K562 (cell line): ENCODE data around the gene SLCO2B1. TPM values are rescaled to one million over a fixed set of nuclear protein-coding genes. Genes with fewer than 3 reads are reported as not detected.
A peak's percentile ranks its signal among the peaks of the same experiment; 100 is the strongest.

Experiments used
- ATAC-seq: fragments of 200-7000 bp; cut with Tn5 transposase; 3 replicates; pipeline ENCODE4 v1.9.1; 2020; ENCODE audit warnings: moderate library complexity
- BruUV-seq: library from RNA; stranded (reverse); fragments of 400-500 nt; replicated peaks from 2 replicates; lab custom pipeline; 2021; lab: Mats Ljungman, UMichigan
- CTCF ChIA-PET: fragments of 300-600 bp; formaldehyde crosslinking; extraction: SDS; loops from one replicate; lab custom pipeline; 2021; ENCODE audit warnings: low intra/inter-chr PET ratio; lab: Yijun Ruan, JAX
- POLR2A ChIA-PET: fragments of 300-600, 350-650 bp; sonication (Branson Sonifier 250); formaldehyde crosslinking; extraction: SDS; loops from one replicate; lab custom pipeline; 2021; ENCODE audit warnings: antibody characterized with exemption, inconsistent platforms; lab: Yijun Ruan, JAX
- DNase-seq, 4 experiments: peaks; one replicate each; pipeline versions ENCODE4 v3.0.0 to v3.0.0-alpha.2; 2011 to 2018; ENCODE audit warnings: low spot score in 3 of 4, mixed read lengths in 3 of 4; ENCODE audit errors: extremely low read depth in 1 of 4
- FAIRE-seq: peaks from 2 replicates; lab custom pipeline; 2011; peaks lifted over from hg19 to GRCh38; lab: Jason Lieb, UNC
- H2AFZ ChIP-seq: 2 replicates; pipeline ENCODE4 v1.6.0; 2011; ENCODE audit warnings: low read depth, low read length, control low read depth, inconsistent platforms
- H3K27ac ChIP-seq: fragments of 200-600 bp; 3 replicates; pipeline ENCODE4 v1.8.0; 2011; ENCODE audit warnings: low read depth, mild to moderate bottlenecking, control low read depth, inconsistent platforms, low read length, moderate library complexity, mixed read lengths; ENCODE audit errors: extremely low read depth
- H3K27me3 ChIP-seq, 2 experiments: fragments of 300-600 bp in 1 of 2; 2 replicates in 1 of 2; 3 replicates in 1 of 2; pipeline versions ENCODE4 v1.6.0 to v1.8.0; 2011; ENCODE audit warnings: inconsistent platforms in 2 of 2, low read length in 2 of 2, mild to moderate bottlenecking in 1 of 2, mixed read lengths in 1 of 2, moderate library complexity in 1 of 2; ENCODE audit not compliant: control insufficient read depth in 2 of 2, insufficient read depth in 2 of 2
- H3K36me3 ChIP-seq: fragments of 300-600 bp; 3 replicates; pipeline ENCODE4 v1.8.0; 2011; ENCODE audit warnings: mild to moderate bottlenecking, low read length, inconsistent platforms; ENCODE audit not compliant: control insufficient read depth, insufficient read depth
- H3K4me1 ChIP-seq, 2 experiments: fragments of 200-600 bp in 1 of 2; replicated peaks in 1 of 2; 2 replicates in 1 of 2; 3 replicates in 1 of 2; pipeline versions ENCODE4 v1.5.1 to v1.8.0; 2011; ENCODE audit warnings: inconsistent platforms in 2 of 2, low read length in 2 of 2, mild to moderate bottlenecking in 1 of 2, mixed read lengths in 1 of 2, moderate library complexity in 1 of 2; ENCODE audit not compliant: control insufficient read depth in 2 of 2, insufficient read depth in 2 of 2
- H3K4me2 ChIP-seq: 2 replicates; pipeline ENCODE4 v1.6.1; 2011; ENCODE audit warnings: low read length, control low read depth, inconsistent platforms, mixed read lengths; ENCODE audit not compliant: insufficient read depth
- H3K4me3 ChIP-seq: fragments of 200-600 bp; sonication (generic), shearing (Covaris generic); 2 replicates; pipeline ENCODE4 v1.5.1; 2016; ENCODE audit warnings: control low read depth, inconsistent platforms
- H3K79me2 ChIP-seq: fragments of 200-600 bp; 3 replicates; pipeline ENCODE4 v1.8.0; 2011; ENCODE audit warnings: low read length, inconsistent platforms; ENCODE audit not compliant: control insufficient read depth, insufficient read depth
- H3K9ac ChIP-seq, 2 experiments: 2 replicates each; pipeline versions ENCODE4 v1.6.0 to v1.6.1; 2011; ENCODE audit warnings: low read depth in 2 of 2, low read length in 2 of 2, control low read depth in 1 of 2, inconsistent platforms in 1 of 2, mild to moderate bottlenecking in 1 of 2, mixed read lengths in 1 of 2; ENCODE audit not compliant: insufficient read depth in 1 of 2
- H3K9me1 ChIP-seq: one replicate; pipeline ENCODE4 v1.6.0; 2011; ENCODE audit warnings: inconsistent platforms, mild to moderate bottlenecking, low read length, moderate library complexity; ENCODE audit not compliant: control insufficient read depth, insufficient read depth
- H3K9me3 ChIP-seq: replicated peaks from 2 replicates; pipeline ENCODE4 v1.5.1; 2011; ENCODE audit warnings: low read depth, low read length, inconsistent platforms; ENCODE audit not compliant: control insufficient read depth, insufficient read depth
- H4K20me1 ChIP-seq: replicated peaks from 2 replicates; pipeline ENCODE4 v1.6.1; 2011; ENCODE audit warnings: low read length, inconsistent platforms, mixed read lengths; ENCODE audit not compliant: control insufficient read depth, insufficient read depth
- CREM ChIP-seq: IDR thresholded peaks from 2 replicates; pipeline ENCODE4 v1.6.1; 2014; ENCODE audit warnings: antibody characterized with exemption, low read depth
- FOXK2 ChIP-seq, 2 experiments: fragments of 450-650 bp; IDR thresholded peaks in 1 of 2; conservative IDR thresholded peaks in 1 of 2; 2 replicates each; pipeline ENCODE4 v1.6.1; 2016; ENCODE audit warnings: low read depth in 2 of 2, mild to moderate bottlenecking in 1 of 2
- HDAC2 ChIP-seq: fragments of 450-650 bp; IDR thresholded peaks from 2 replicates; pipeline ENCODE4 v1.6.1; 2016; ENCODE audit warnings: mild to moderate bottlenecking
- HLTF ChIP-seq: fragments of 450-650 bp; IDR thresholded peaks from 2 replicates; pipeline ENCODE4 v1.6.1; 2016
- MNT ChIP-seq, 2 experiments: fragments of 450-650 bp; conservative IDR thresholded peaks; 2 replicates each; pipeline ENCODE4 v1.6.1; 2017; ENCODE audit warnings: mild to moderate bottlenecking in 2 of 2, moderate library complexity in 2 of 2
- NR2C2 ChIP-seq, 2 experiments: fragments of 200-800 bp in 1 of 2; sonication (Bioruptor generic) in 1 of 2; sonication (generic) in 1 of 2; formaldehyde crosslinking in 1 of 2; IDR thresholded peaks; 2 replicates each; pipeline versions ENCODE4 v1.6.1 to v1.8.0; 2016 to 2022; ENCODE audit warnings: mild to moderate bottlenecking in 1 of 2, missing compliant biosample characterization in 1 of 2, missing genetic modification characterization in 1 of 2, missing genetic modification reagents in 1 of 2
- PURB ChIP-seq: sonication (generic); formaldehyde crosslinking; IDR thresholded peaks from 2 replicates; pipeline ENCODE4 v1.9.0; 2021; ENCODE audit warnings: low read depth, mild to moderate bottlenecking, missing genetic modification reagents
- RBM17 ChIP-seq: fragments of 200-400 bp; formaldehyde crosslinking; IDR thresholded peaks from 2 replicates; pipeline ENCODE4 v1.6.1; 2017; ENCODE audit warnings: low read depth, mild to moderate bottlenecking, low read length, borderline replicate concordance
- RUNX1 ChIP-seq: sonication (generic); IDR thresholded peaks from 2 replicates; pipeline ENCODE4 v1.6.1; 2016; ENCODE audit warnings: antibody characterized with exemption, low read depth
- SMAD2 ChIP-seq: fragments of 150-350 bp; IDR thresholded peaks from 2 replicates; pipeline ENCODE4 v1.6.1; 2014; ENCODE audit warnings: low read depth, mild to moderate bottlenecking, low read length
- THRB ChIP-seq: fragments of 450-650 bp; formaldehyde crosslinking; conservative IDR thresholded peaks from 2 replicates; pipeline ENCODE4 v1.4.0; 2022; ENCODE audit warnings: mild to moderate bottlenecking, missing genetic modification characterization
- USF2 ChIP-seq: sonication (generic); formaldehyde crosslinking; IDR thresholded peaks from 2 replicates; pipeline ENCODE4 v1.5.0; 2020; ENCODE audit warnings: missing genetic modification reagents
- ZNF134 ChIP-seq: fragments of 250-450 bp; sonication (Bioruptor Pico); conservative IDR thresholded peaks from 2 replicates; pipeline ENCODE4 v1.4.0; 2020
- ZNF165 ChIP-seq: fragments of 250-450 bp; sonication (Bioruptor Pico); IDR thresholded peaks from 2 replicates; pipeline ENCODE4 v1.4.0; 2020; ENCODE audit warnings: borderline replicate concordance
- ZNF668 ChIP-seq: fragments of 250-450 bp; sonication (Bioruptor Pico); IDR thresholded peaks from 2 replicates; pipeline ENCODE4 v1.8.0; 2022; ENCODE audit warnings: mild to moderate bottlenecking, inconsistent platforms
- ZNF76 ChIP-seq: fragments of 250-450 bp; sonication (Bioruptor Pico); IDR thresholded peaks from 2 replicates; pipeline ENCODE4 v1.4.0; 2020; ENCODE audit warnings: mild to moderate bottlenecking, moderate library complexity, borderline replicate concordance
- WGBS: fragments of 100-300 bp; shearing (Covaris generic); methylation state at CpG from one replicate; pipeline ENCODE4 v1.1.6; 2016; ENCODE audit warnings: low coverage, mixed read lengths; ENCODE audit not compliant: insufficient coverage; ENCODE audit errors: missing lambda C conversion rate; 5-methylcytosine and 5-hydroxymethylcytosine counted together
- in situ Hi-C: fragments of 300-500 bp; cut with MboI; formaldehyde crosslinking; loops from 4 replicates; pipeline ENCODE4 v1.15.0; 2018; ENCODE audit warnings: inconsistent platforms, mixed read lengths
- intact Hi-C: fragments of 100-400 bp; cut with micrococcal nuclease; formaldehyde crosslinking; loops from 2 replicates; pipeline ENCODE4 v1.14.2; 2022
- polyA plus RNA-seq, 8 experiments: library from polyadenylated mRNA; depleted of rRNA in 4 of 8; stranded (reverse) in 5 of 8; unstranded in 3 of 8; fragments of >200 nt; fragmentation: Nextera tagmentation in 2 of 8; fragmentation: Illumina TruSeq in 1 of 8; extraction: Ambion mirVana in 2 of 8; extraction: Trizol in 1 of 8; gene quantifications; 2 replicates each; pipeline versions ENCODE4 v1.2.1 to v1.2.3, GENCODE V29; 2011 to 2014; ENCODE audit warnings: inconsistent platforms in 1 of 8, missing spikeins in 1 of 8
- total RNA-seq, 7 experiments: library from RNA; depleted of rRNA in 6 of 7; stranded (reverse); fragments of >200 nt in 6 of 7; fragmentation: Illumina TruSeq in 2 of 7; extraction: Trizol in 2 of 7; gene quantifications; 2 replicates each; pipeline versions ENCODE4 v1.2.1 to v1.2.3, GENCODE V29; 2011 to 2021; ENCODE audit warnings: low replicate concordance in 1 of 7

SLCO2B1 gene
- total and polyA plus RNA-seq, 9 of the 15 experiments (the other 6 are each of a cell fraction or from before 2014, with no cell fraction given): 0.70 to 14.7 (median 7.6) TPM

GRCh38 chr11:75142714-75143419, 8.0 kb upstream of the SLCO2B1 start (continued):
- TF ChIP-seq USF2 (CRISPR knock-in tag) (peak; percentile 68), NR2C2 (CRISPR knock-in tag; IDR thresholded peaks at IDR 0.05) (no peak), NR2C2 (tag; IDR thresholded peaks at IDR 0.05) (peak; percentile 48; the same call in 1 of the 2 replicates), ZNF668 (CRISPR knock-in tag) (no peak), ZNF165 (no peak), RBM17 (no peak)
- TF ChIP-seq, all 486 proteins: peak for 74

- Histone ChIP-seq H3K4me1 (peaks cover 22 to 32% of the 10 kb centered on the region in 2 experiments), H4K20me1 (no peaks in the 10 kb centered on the region), H3K27ac (peak overlapping the region; percentile 5; the same call in 1 of the 3 replicates), H3K4me3 (no peak overlapping the region), H2AFZ (peak overlapping the region; percentile 65), H3K9me1 (no peaks in the 10 kb centered on the region), H3K9me3 (no peaks in the 10 kb centered on the region), H3K4me2 (peak overlapping the region; percentile 11), H3K27me3 (no peaks in the 10 kb centered on the region), H3K36me3 (no peaks in the 10 kb centered on the region), H3K9ac (peak overlapping the region in 1 of 2 experiments; percentile 47; a peak in 1 of 4 replicates), H3K79me2 (no peaks in the 10 kb centered on the region)
- ATAC-seq (no peak), DNase-seq (no peak), FAIRE-seq (no peak)
- POLR2A ChIA-PET: interaction anchor here (0.6 kb wide), 1 partner anchor 94 kb away, joined by 3 read pairs; no protein-coding TSS in a partner anchor
- WGBS: 36% methylated on average over 6 of the region's 6 CpGs
- in situ Hi-C loops (loop anchor here (5.0 to 10.0 kb wide), 2 partner anchors 61 to 121 kb away; no protein-coding TSS in a partner anchor), intact Hi-C loops (loop anchor here (5.0 kb wide), 2 partner anchors 41 to 216 kb away; no protein-coding TSS in a partner anchor)
- CTCF ChIA-PET: interaction anchor here (0.7 to 5.5 kb wide), 3 partner anchors 62 to 1687 kb away, joined by 3 to 39 read pairs (median 29); no protein-coding TSS in a partner anchor
- no TSS peak for BruUV-seq
- TF ChIP-seq ZNF76 (no peak), RUNX1 (no peak), CREM (no peak), PURB (CRISPR knock-in tag) (no peak), FOXK2 (conservative IDR thresholded peaks at IDR 0.05 in 1 of 2, IDR thresholded peaks at IDR 0.05 in 1 of 2; ENCODE audit: low read depth in 2 of 2) (no peak), SMAD2 (no peak), HLTF (no peak), ZNF134 (CRISPR knock-in tag) (no peak), HDAC2 (no peak), MNT (conservative IDR thresholded peaks at IDR 0.05) (0 out of 4 replicates have a peak, but pooled peaks of 1 of the 2 experiments have one; percentile 7), THRB (CRISPR knock-in tag) (no peak)
Observed at GRCh38 chr11:75143420-75143731, 7.5 kb upstream of the SLCO2B1 start.
